H9 (cell line): ENCODE results near the gene PRKCB. TPM values are rescaled to one million over a fixed set of nuclear protein-coding genes. Genes with fewer than 3 reads are reported as not detected.
A peak's percentile ranks its signal among the peaks of the same experiment; 100 is the strongest.

Experiments used
- DNase-seq: peaks from one replicate; pipeline ENCODE4 v3.0.0-alpha.2; 2017
- H2AFZ ChIP-seq: one replicate; pipeline ENCODE4 v1.6.1; 2013; ENCODE audit warnings: mild to moderate bottlenecking, low read length, control low read depth, moderate library complexity
- H2AK5ac ChIP-seq: 2 replicates; pipeline ENCODE4 v1.6.1; 2013; ENCODE audit warnings: low read length, control low read depth, mixed read lengths; ENCODE audit not compliant: insufficient read length
- H2BK120ac ChIP-seq: one replicate; pipeline ENCODE4 v1.6.1; 2013; ENCODE audit warnings: low read depth, mild to moderate bottlenecking, low read length, control low read depth, inconsistent platforms; ENCODE audit not compliant: poor library complexity, severe bottlenecking
- H2BK12ac ChIP-seq: 2 replicates; pipeline ENCODE4 v1.6.1; 2013; ENCODE audit warnings: low read length, control low read depth, mixed read lengths, low read depth; ENCODE audit not compliant: insufficient read length
- H2BK15ac ChIP-seq: 2 replicates; pipeline ENCODE4 v1.6.1; 2013; ENCODE audit warnings: low read depth, low read length, control low read depth
- H2BK20ac ChIP-seq: one replicate; pipeline ENCODE4 v1.6.1; 2013; ENCODE audit warnings: low read depth, mild to moderate bottlenecking, low read length, control low read depth, inconsistent platforms; ENCODE audit not compliant: poor library complexity, severe bottlenecking
- H2BK5ac ChIP-seq: 2 replicates; pipeline ENCODE4 v1.6.1; 2013; ENCODE audit warnings: low read length, control low read depth, mixed read lengths; ENCODE audit not compliant: insufficient read length
- H3K14ac ChIP-seq: 2 replicates; pipeline ENCODE4 v1.6.1; 2013; ENCODE audit warnings: low read length, control low read depth; ENCODE audit not compliant: insufficient read depth
- H3K18ac ChIP-seq: 2 replicates; pipeline ENCODE4 v1.6.1; 2013; ENCODE audit warnings: low read depth, mild to moderate bottlenecking, mixed read lengths, low read length, control low read depth; ENCODE audit not compliant: insufficient read length
- H3K23ac ChIP-seq: 2 replicates; pipeline ENCODE4 v1.6.1; 2013; ENCODE audit warnings: low read length, control low read depth, mixed read lengths, low read depth; ENCODE audit not compliant: insufficient read length
- H3K23me2 ChIP-seq: 2 replicates; pipeline ENCODE4 v1.6.1; 2013; ENCODE audit warnings: low read depth, mild to moderate bottlenecking, mixed read lengths, low read length, control low read depth; ENCODE audit not compliant: insufficient read length, poor library complexity, severe bottlenecking
- H3K27ac ChIP-seq: 2 replicates; pipeline ENCODE4 v1.5.1; 2013; ENCODE audit warnings: low read length, control low read depth, mixed read lengths, low read depth; ENCODE audit not compliant: insufficient read length
- H3K27me3 ChIP-seq: 2 replicates; pipeline ENCODE4 v1.6.1; 2013; ENCODE audit warnings: low read length, control low read depth, inconsistent platforms; ENCODE audit not compliant: insufficient read depth
- H3K4ac ChIP-seq: 2 replicates; pipeline ENCODE4 v1.6.1; 2013; ENCODE audit warnings: low read depth, mild to moderate bottlenecking, control low read depth, inconsistent platforms, low read length, moderate library complexity
- H3K4me1 ChIP-seq: 2 replicates; pipeline ENCODE4 v1.6.1; 2013; ENCODE audit warnings: low read length, control low read depth, inconsistent platforms; ENCODE audit not compliant: insufficient read depth
- H3K4me2 ChIP-seq: 2 replicates; pipeline ENCODE4 v1.6.1; 2013; ENCODE audit warnings: low read length, control low read depth, mixed read lengths; ENCODE audit not compliant: insufficient read length, insufficient read depth
- H3K56ac ChIP-seq: 2 replicates; pipeline ENCODE4 v1.6.1; 2013; ENCODE audit warnings: low read depth, mild to moderate bottlenecking, mixed read lengths, low read length, control low read depth; ENCODE audit not compliant: insufficient read length
- H3K79me1 ChIP-seq: 2 replicates; pipeline ENCODE4 v1.6.1; 2013; ENCODE audit warnings: low read depth, mild to moderate bottlenecking, moderate library complexity, low read length, control low read depth, inconsistent platforms; ENCODE audit not compliant: insufficient read depth, poor library complexity, severe bottlenecking
- H3K79me2 ChIP-seq: 2 replicates; pipeline ENCODE4 v1.6.1; 2013; ENCODE audit warnings: low read length, control low read depth, inconsistent platforms; ENCODE audit not compliant: insufficient read depth
- H3K9ac ChIP-seq: 2 replicates; pipeline ENCODE4 v1.6.1; 2013; ENCODE audit warnings: low read length, control low read depth, mixed read lengths; ENCODE audit not compliant: insufficient read length; ENCODE audit errors: extremely low read depth
- H3K9me3 ChIP-seq: one replicate; pipeline ENCODE4 v1.6.1; 2013; ENCODE audit warnings: low read depth, low read length, inconsistent platforms; ENCODE audit not compliant: control insufficient read depth
- H3T11ph ChIP-seq: one replicate; pipeline ENCODE4 v1.6.1; 2013; ENCODE audit warnings: mild to moderate bottlenecking, low read length, control low read depth, inconsistent platforms
- H4K20me1 ChIP-seq: one replicate; pipeline ENCODE4 v1.6.1; 2013; ENCODE audit not compliant: control insufficient read depth, insufficient read length, insufficient read depth
- H4K5ac ChIP-seq: 2 replicates; pipeline ENCODE4 v1.6.1; 2013; ENCODE audit warnings: low read depth, mild to moderate bottlenecking, mixed read lengths, low read length, control low read depth; ENCODE audit not compliant: insufficient read length
- H4K8ac ChIP-seq: replicated peaks from 2 replicates; pipeline ENCODE4 v1.6.1; 2013; ENCODE audit warnings: low read length, control low read depth, mixed read lengths, low read depth; ENCODE audit not compliant: insufficient read length
- H4K91ac ChIP-seq: 2 replicates; pipeline ENCODE4 v1.6.1; 2013; ENCODE audit warnings: low read depth, mild to moderate bottlenecking, moderate library complexity, mixed read lengths, low read length, control low read depth; ENCODE audit not compliant: insufficient read length
- H3K27ac Mint-ChIP-seq, 3 experiments: 2 replicates in 2 of 3; 3 replicates in 1 of 3; pipeline ENCODE4 v1.8.0; 2020 to 2021; ENCODE audit warnings: mixed read lengths in 3 of 3, mild to moderate bottlenecking in 1 of 3, moderate library complexity in 1 of 3
- H3K27me3 Mint-ChIP-seq: 2 replicates; pipeline ENCODE4 v1.8.0; 2021; ENCODE audit warnings: low read depth, mild to moderate bottlenecking, moderate library complexity, mixed read lengths
- H3K36me3 Mint-ChIP-seq, 3 experiments: 2 replicates in 2 of 3; 3 replicates in 1 of 3; pipeline ENCODE4 v1.8.0; 2020 to 2021; ENCODE audit warnings: low read depth in 3 of 3, mixed read lengths in 3 of 3; ENCODE audit not compliant: insufficient read depth in 1 of 3
- H3K4me1 Mint-ChIP-seq, 2 experiments: 2 replicates each; pipeline ENCODE4 v1.8.0; 2020; ENCODE audit warnings: mixed read lengths in 2 of 2
- H3K4me3 Mint-ChIP-seq, 2 experiments: 2 replicates in 1 of 2; 3 replicates in 1 of 2; pipeline ENCODE4 v1.8.0; 2020 to 2021; ENCODE audit warnings: mild to moderate bottlenecking in 2 of 2, mixed read lengths in 2 of 2, moderate library complexity in 1 of 2
- H3K9me3 Mint-ChIP-seq, 2 experiments: 2 replicates in 1 of 2; 3 replicates in 1 of 2; pipeline ENCODE4 v1.8.0; 2020; ENCODE audit warnings: mild to moderate bottlenecking in 2 of 2, mixed read lengths in 2 of 2, moderate library complexity in 1 of 2
- WGBS: extraction: QIAGEN DNeasy Blood & Tissue Kit; methylation state at CpG from one replicate; pipeline ENCODE4 v1.1.7; 2013; ENCODE audit warnings: missing lambda C conversion rate, low lambda C conversion rate, mixed read lengths; ENCODE audit not compliant: insufficient read length; ENCODE audit errors: extremely low coverage; 5-methylcytosine and 5-hydroxymethylcytosine counted together
- total RNA-seq: library from RNA; stranded (reverse); gene quantifications from 2 replicates; pipeline ENCODE4 v1.2.1, GENCODE V29; 2021
- TF ChIP-seq, protein P1 (sequence below): fragments of 200-600 bp; sonication (generic); conservative IDR thresholded peaks from 3 replicates; pipeline ENCODE4 v1.8.0; 2021; ENCODE audit warnings: antibody characterized with exemption, mild to moderate bottlenecking

PRKCB gene
- total RNA-seq, 1 experiment from 2014 or later = 7.0 TPM

DNA sequence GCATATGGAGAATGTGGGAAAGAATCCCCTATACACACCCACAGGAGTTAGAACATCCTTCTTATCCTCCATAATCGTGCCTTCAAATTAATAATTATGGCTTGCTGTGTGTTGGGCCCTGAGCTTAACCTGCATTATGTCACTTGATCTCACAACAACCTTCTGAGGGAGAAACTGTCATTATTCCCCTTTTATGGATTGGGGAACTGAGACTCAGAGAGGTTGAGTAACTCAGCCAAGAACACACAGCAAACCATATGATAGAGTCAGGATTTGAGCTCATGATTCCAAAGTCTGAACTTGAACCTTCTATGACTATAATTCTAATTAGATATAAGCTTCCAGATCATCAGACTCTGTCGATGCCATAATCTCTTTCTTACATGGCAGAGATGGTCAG is 306.1 kb downstream of the PRKCB start:
- Mint-ChIP-seq H3K27me3 (no peaks in the 10 kb centered on the region), H3K27ac (peak overlapping the region in 1 of 3 experiments; percentile 12; a peak in 1 of 7 replicates), H3K4me1 (peaks cover 43 to 50% of the 10 kb centered on the region in 2 experiments), H3K4me3 (no peak overlapping the region), H3K9me3 (peaks cover 6 to 10% of the 10 kb centered on the region in 2 experiments), H3K36me3 (peaks cover 7 to 13% (median 9%) of the 10 kb centered on the region in 3 experiments; a peak in 5 of 7 replicates)
- no peaks in the 10 kb centered on the region for H3K23me2 ChIP-seq
- H3K18ac ChIP-seq = no peak overlapping the region
- no peaks in the 10 kb centered on the region for H3K79me1 ChIP-seq
- TF ChIP-seq, protein P1, sequence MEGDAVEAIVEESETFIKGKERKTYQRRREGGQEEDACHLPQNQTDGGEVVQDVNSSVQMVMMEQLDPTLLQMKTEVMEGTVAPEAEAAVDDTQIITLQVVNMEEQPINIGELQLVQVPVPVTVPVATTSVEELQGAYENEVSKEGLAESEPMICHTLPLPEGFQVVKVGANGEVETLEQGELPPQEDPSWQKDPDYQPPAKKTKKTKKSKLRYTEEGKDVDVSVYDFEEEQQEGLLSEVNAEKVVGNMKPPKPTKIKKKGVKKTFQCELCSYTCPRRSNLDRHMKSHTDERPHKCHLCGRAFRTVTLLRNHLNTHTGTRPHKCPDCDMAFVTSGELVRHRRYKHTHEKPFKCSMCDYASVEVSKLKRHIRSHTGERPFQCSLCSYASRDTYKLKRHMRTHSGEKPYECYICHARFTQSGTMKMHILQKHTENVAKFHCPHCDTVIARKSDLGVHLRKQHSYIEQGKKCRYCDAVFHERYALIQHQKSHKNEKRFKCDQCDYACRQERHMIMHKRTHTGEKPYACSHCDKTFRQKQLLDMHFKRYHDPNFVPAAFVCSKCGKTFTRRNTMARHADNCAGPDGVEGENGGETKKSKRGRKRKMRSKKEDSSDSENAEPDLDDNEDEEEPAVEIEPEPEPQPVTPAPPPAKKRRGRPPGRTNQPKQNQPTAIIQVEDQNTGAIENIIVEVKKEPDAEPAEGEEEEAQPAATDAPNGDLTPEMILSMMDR = no peak
- no peak overlapping the region for H3K4me2 ChIP-seq
- no peak overlapping the region for H2BK5ac ChIP-seq
- H3K79me2 ChIP-seq = no peaks in the 10 kb centered on the region
- no peak for DNase-seq
- no peak overlapping the region for H4K91ac ChIP-seq
- H4K20me1 ChIP-seq = peaks cover 2% of the 10 kb centered on the region
- H2AK5ac ChIP-seq = no peak overlapping the region
- no peak overlapping the region for H2BK20ac ChIP-seq
- H2BK15ac ChIP-seq = no peak overlapping the region
- no peaks in the 10 kb centered on the region for H3K9me3 ChIP-seq
- WGBS = no CpG with 5 or more reads among the region's 2 CpGs
- H3K27me3 ChIP-seq = no peaks in the 10 kb centered on the region
- H3K14ac ChIP-seq = no peak overlapping the region
- no peak overlapping the region for H2BK12ac ChIP-seq
- no peaks in the 10 kb centered on the region; the same call in 1 of the 2 replicates for H3K4me1 ChIP-seq
- no peak overlapping the region for H3T11ph ChIP-seq
- H3K4ac ChIP-seq = no peak overlapping the region
- H2BK120ac ChIP-seq = no peak overlapping the region
- no peak overlapping the region for H3K9ac ChIP-seq
- no peak overlapping the region for H2AFZ ChIP-seq
- no peak overlapping the region for H3K56ac ChIP-seq
- H3K27ac ChIP-seq = no peak overlapping the region
- no peak overlapping the region for H4K5ac ChIP-seq
- H4K8ac ChIP-seq = no peak overlapping the region
- no peak overlapping the region for H3K23ac ChIP-seq
